HG03460 (cell line): ENCODE results near the gene PDHA1.

Source experiments
- ATAC-seq: cut with Tn5 transposase; IDR thresholded peaks from one replicate; pipeline ENCODE4 v1.9.1; 2021; ENCODE audit not compliant: unreplicated experiment

Gene PDHA1

GRCh38 chrX:19373351-19373891 is 29.7 kb downstream of the PDHA1 start:
- no peak for ATAC-seq

GRCh38 chrX:19375546-19375945 is 31.8 kb downstream of the PDHA1 start:
- no peak for ATAC-seq

- no peak for ATAC-seq
Observed at GRCh38 chrX:19377799-19378198, 34.1 kb downstream of the PDHA1 start.

- no peak for ATAC-seq
Observed at GRCh38 chrX:19381326-19381725, 37.6 kb downstream of the PDHA1 start.

GRCh38 chrX:19382555-19383145 is 38.9 kb downstream of the PDHA1 start:
- no peak for ATAC-seq

GRCh38 chrX:19386679-19387078 is 43.0 kb downstream of the PDHA1 start:
- ATAC-seq, result no peak

- ATAC-seq, result no peak
Observed at GRCh38 chrX:19388064-19388679, 44.4 kb downstream of the PDHA1 start.

- no peak for ATAC-seq
Observed at GRCh38 chrX:19388741-19389140, 45.0 kb downstream of the PDHA1 start.

GRCh38 chrX:19389227-19389845 is 45.6 kb downstream of the PDHA1 start:
- no peak for ATAC-seq

GRCh38 chrX:19392078-19392477 is 48.4 kb downstream of the PDHA1 start:
- no peak for ATAC-seq

GRCh38 chrX:19392703-19393102 is 49.0 kb downstream of the PDHA1 start:
- ATAC-seq, result no peak

GRCh38 chrX:19403696-19404095 is 60.0 kb downstream of the PDHA1 start:
- no peak for ATAC-seq

- no peak for ATAC-seq
Observed at GRCh38 chrX:19410259-19410658, 66.5 kb downstream of the PDHA1 start.
